COLO668 (cell line): Measurements from ENCODE around the gene HSF4.

Experiments
- DNase-seq: peaks from one replicate; lab custom pipeline; 2025; ENCODE audit not compliant: unreplicated experiment; lab: John Stamatoyannopoulos, UW

The HSF4 gene

GRCh38 chr16:67198238-67198734 lies 33.7 kb downstream of the HSF4 start:
- peak; percentile 40 for DNase-seq

- peak; percentile 71 for DNase-seq
Observed at GRCh38 chr16:67199011-67199807, 34.7 kb downstream of the HSF4 start, which contains the start of gene ELMO3. ELMO3 (plus strand) TSS chr16:67199131; CDS start chr16:67199327, 196 bp downstream.

- DNase-seq = no peak
Observed at GRCh38 chr16:67199808-67200198, 35.3 kb downstream of the HSF4 start.

DNA sequence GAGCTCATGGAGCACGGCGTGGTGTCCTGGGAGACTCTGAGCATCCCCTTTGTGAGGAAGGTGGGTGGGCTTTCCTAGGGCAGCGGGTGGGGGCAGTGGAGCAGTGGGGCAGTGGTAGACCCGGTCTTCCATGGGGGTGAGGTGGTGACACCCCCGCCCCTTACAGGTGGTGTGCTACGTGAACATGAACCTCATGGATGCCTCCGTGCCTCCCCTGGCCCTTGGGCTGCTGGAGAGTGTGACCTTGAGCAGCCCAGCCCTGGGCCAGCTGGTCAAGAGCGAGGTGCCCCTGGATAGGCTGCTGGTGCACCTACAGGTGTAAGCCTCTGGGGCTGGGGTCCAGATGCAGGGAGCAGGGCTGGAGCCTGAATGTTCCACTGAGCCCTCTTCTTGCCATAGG lies 35.9 kb downstream of the HSF4 start:
- no peak for DNase-seq

DNA sequence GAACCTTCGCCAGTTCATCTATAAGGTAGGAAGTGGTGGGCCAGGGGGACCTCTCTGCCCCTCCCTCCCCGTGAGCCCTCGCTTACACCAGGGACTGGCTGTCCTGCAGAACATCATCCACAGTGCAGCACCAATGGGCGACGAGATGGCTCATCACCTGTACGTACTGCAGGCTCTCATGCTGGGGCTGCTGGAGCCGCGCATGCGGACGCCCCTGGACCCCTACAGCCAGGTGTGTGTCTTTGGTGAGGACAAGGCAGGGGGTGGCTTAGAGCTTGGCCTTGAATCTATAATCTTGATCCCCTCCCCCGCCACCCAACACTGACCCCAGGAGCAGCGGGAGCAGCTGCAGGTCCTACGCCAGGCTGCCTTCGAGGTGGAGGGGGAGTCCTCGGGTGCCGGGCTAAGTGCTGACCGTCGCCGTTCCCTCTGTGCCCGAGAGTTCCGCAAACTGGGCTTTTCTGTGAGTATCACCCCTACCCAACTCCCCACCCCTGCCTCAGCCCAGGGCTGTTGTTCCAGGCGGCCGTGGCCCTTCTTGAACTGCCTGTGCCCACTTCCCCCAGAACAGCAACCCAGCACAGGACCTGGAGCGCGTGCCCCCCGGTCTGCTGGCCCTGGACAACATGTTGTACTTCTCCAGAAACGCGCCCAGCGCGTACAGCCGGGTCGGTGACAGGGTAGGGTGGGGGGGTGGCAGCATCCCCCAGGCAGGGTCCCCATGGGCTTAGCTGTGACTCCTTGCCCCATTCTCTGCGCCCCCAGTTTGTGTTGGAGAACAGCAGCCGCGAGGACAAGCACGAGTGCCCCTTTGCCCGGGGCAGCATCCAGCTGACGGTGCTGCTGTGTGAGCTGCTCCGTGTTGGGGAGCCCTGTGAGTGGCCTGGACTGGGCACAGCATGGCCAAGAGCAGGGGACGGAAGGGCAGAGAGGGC lies 37.1 kb downstream of the HSF4 start:
- no peak for DNase-seq

DNA sequence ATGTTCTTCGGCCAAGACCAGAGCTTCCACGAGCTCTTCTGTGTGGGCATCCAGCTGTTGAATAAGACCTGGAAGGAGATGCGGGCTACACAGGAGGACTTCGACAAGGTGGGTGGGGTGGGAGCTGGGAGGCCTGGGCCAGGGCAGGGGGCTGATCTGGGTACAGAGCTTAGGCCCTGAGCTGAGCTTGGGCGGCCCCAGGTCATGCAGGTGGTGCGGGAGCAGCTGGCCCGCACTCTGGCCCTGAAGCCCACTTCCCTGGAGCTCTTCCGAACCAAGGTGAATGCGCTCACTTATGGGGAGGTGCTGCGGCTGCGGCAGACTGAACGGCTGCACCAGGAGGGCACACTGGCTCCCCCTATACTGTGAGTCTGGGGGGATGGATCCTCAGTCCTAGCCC lies 37.9 kb downstream of the HSF4 start:
- no peak for DNase-seq

DNA sequence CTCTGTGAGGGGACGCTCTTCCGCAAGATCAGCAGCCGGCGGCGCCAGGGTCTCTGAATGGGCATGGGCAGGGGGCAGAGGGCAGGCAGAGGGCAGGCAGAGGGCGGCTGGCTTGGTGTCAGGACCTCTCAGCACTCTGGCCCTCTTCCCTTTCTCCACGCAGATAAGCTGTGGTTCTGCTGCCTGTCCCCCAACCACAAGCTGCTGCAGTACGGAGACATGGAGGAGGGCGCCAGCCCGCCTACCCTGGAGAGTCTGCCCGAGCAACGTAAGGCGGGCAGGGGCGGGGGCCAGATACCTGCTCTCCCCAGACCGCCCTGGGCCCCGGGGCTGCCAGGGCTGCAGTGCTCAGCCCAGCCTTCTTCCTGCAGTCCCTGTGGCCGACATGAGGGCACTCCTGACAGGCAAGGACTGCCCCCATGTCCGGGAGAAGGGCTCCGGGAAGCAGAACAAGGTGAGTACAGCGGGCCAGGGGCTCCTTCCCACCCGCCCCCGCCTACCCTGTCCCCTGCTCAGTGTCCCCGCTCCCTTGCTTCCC lies 38.5 kb downstream of the HSF4 start:
- DNase-seq = no peak

DNA sequence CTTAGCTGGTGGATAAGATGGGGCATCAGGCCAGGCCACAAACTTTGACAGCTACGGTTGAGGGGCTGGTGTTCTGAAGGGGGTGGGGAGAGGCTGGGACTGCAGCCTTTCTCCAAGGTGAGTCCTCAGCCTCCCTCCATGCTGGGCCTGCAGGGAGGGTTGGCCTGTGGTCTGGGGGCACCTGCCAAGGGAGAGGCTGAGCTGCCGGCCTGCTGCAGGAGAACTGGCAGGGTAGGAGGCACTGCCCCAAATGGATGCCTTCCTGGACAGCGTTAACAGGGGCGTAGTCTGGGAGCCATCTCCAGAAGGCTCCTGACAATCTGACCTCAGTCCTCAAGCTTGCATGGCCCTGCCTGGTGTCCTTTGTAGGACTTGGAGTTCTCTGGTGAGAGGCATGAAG lies 39.5 kb downstream of the HSF4 start:
- no peak for DNase-seq

DNA sequence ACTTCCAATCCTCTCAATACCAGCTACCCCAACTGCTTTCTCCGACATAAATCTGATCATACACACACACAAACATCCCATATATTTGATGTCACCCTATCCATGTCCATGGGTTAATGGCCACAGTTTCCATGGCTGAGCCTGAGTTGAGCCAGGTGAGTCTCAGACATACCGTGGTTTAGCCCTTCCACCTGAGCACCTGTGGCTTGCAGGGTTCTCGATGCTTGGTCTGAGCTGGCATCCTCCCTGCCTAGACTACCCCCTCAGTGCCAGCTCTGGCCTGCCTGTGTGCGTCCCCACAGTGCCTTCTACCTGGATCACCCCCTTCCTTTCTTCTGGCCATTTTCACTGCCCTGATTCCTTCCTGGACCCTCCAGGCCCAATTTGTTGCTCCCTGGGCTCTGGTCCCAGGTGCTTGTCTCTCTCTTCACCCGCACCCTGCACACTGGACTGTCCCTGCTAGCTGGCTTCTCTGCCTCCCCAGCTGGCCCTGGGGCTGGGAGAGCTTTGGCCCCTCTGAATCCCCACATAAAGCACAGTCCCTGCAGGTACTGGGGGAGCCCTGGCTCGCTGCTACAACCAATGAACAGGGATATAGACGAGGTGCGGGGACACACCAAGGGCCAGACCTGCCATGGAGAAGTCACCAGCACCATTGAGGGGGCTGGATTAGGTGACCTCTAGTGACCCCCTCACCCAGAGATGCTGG lies 41.7 kb downstream of the HSF4 start:
- DNase-seq = no peak

DNA sequence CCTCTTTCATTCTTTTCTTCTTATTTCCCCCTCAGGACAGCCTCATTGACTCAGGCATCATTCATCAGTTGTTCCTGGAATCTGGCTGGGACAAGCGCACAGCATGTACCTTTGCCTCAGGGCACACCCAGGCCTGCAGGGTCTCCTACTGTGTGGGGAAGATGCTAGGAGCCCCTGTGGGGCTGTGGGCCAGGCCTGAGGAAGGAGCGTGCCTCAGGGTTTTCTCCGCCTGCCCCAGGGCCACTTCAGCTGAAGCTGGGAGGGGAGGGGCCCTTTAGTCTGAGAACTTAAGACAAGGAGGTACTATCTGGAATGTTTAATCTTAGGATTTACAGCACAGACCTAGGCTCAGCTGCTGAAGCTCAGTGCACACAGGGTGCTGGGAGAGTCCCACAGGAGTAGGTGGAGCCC lies 42.3 kb downstream of the HSF4 start:
- no peak for DNase-seq

- DNase-seq = no peak
Observed at GRCh38 chr16:67207249-67208091, 42.9 kb downstream of the HSF4 start.

- DNase-seq = no peak
Observed at GRCh38 chr16:67208154-67208896, 43.8 kb downstream of the HSF4 start.

DNA sequence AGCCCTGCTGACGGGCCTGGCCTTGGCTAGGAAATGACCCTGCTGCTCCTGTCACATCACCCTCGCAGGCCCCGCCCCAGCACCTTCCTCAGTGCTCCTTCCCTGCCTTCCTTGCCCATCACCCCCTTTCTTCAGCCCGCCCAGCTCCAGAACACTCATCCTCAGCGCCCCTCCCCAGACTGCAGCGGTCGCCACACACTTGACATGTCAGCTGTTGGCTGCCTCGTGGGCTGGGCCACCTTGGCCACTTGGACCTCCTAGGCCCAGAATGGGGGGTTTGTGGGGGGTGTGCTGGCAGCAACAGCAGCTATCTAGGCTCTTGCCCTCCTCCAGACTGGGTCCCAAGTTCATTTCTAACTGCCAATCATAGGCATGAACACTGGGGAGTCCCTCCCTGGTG lies 45.0 kb downstream of the HSF4 start:
- no peak for DNase-seq

DNA sequence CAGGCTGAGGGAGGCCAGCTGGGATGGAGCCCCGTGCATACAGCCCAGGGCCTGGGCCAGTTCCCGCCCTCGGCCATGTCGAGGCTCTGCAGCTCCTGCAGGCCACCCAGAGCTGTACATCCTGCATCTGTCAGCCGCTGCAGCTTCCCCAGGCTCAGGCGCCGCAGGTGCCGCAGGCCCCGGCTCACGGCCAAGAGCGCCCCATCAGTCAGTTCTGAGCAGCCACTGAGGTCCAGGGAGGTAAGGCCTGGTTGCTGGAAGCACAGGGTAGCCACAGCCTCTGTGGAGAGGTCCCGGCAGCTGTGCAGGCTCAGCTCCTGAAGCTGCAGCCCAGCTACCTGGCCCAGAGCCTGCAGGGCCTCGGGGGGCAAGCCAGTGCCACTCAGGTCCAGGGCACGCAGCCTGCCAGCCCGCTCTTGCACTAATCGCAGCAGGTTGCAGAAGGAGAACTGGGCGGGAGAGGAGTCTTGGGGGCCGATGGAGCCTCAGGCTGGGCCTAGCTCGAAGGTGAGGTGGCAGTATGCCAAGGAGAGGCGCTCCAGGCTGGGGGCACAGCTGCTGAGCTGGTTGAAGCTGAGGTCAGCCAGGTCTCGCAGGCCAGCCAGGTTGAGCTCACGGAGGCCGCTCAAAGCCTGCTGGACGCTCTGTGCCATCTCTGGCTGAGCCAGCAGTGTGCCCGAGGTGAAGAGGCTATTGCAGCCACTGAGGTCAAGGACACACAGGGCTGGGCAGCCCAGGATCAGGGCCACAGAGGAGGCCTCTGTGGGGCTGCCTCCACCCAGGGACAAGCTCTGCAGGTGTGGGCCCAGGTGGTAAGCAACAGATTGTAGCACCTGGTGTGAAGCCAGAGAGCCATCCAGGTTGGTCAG lies 45.8 kb downstream of the HSF4 start:
- no peak for DNase-seq

- no peak for DNase-seq
Observed at GRCh38 chr16:67211674-67212073, 47.1 kb downstream of the HSF4 start.

GRCh38 chr16:67212766-67213165 lies 48.2 kb downstream of the HSF4 start:
- DNase-seq = no peak

- DNase-seq = no peak
Observed at GRCh38 chr16:67213197-67214019, 48.9 kb downstream of the HSF4 start.

DNA sequence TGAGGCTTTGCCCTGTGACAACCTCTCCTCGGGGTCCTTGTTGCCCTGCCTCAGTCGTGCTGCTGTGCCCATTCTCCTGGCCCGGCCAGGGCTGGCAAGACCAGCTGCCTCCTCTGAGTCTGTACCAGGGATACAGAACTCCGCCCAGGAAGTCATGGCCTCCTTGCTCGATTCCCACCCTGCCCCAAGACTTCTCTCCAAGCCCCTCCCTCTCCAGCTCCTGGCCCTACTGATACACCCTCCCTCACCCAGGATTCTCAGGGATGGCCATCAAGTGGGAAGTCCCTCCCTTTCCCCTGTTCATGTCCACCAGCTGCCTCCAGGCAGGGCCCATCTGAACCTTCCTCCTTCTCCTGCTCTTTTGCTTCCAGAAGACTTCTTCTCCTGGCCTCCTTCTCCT lies 51.2 kb downstream of the HSF4 start:
- DNase-seq = no peak
